HK-2 (cell line): ENCODE data around the gene PSMA5.

Experiments used
- DNase-seq: peaks from one replicate; pipeline ENCODE4 v3.0.0-alpha.2; 2018; ENCODE audit not compliant: unreplicated experiment

Gene PSMA5

DNA sequence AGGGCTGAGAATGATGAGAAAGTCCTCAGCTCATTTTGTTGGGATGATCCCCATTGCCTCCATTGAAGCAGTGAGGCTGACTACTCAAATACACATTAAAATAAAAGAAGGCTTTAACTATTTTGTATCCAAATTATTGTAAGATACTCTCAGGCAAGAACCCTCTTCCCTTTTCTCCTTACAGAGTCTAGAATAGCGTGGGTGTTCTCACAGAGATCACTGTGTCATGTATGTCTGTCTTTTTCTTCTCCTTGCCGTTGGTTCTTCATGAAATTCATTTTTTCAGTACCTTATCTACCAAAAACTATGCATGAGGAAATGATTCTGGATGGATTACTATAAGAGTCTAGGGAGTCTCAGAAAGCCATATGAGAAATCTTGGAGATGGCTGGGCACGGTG, 58.6 kb downstream of the PSMA5 start:
- no peak for DNase-seq

DNA sequence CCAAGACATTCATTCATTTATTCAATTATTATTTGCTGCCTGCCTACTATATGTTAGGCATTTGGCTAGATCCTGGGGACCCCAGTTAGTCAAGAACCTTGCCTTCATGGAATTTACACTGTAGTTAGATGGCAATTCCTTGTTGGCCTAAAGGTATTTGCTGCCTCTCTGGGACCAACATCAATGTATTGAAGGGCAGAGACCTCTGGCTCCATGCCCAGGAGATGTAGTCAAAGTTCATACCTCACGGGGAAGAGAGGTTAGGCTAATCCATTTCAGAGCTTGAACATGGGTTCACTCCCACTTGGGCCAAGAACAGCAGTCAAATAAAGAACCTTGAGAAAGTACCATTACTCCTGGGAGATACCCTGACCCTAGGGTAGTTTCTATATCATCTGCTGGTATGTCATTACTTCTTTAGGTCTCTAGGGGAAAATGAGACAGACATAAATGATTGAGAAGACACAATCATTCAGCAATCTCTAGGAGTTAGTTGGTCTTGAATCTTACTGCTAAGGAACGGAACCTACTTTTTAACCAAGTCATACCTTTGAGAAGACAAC, 60.5 kb downstream of the PSMA5 start:
- no peak for DNase-seq

DNA sequence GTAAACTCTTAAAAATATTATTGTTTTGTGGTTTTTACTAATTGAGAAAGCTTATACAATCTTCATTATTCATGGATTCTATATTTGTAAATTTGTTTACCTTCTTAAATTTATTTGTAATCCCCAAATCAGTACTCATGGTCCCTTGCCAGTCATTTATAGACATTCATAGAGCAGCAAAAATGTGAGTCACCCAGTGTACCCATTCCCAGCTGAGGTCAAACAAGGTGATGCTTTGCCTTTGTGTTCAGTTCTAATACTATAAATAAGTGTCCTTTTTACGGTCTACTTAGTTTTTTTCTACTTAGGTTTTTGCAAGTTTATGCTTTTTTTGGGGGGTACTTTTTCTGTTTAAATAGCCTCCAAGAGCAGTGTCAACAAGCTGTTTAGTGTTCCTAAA, 64.6 kb downstream of the PSMA5 start:
- no peak for DNase-seq

DNA sequence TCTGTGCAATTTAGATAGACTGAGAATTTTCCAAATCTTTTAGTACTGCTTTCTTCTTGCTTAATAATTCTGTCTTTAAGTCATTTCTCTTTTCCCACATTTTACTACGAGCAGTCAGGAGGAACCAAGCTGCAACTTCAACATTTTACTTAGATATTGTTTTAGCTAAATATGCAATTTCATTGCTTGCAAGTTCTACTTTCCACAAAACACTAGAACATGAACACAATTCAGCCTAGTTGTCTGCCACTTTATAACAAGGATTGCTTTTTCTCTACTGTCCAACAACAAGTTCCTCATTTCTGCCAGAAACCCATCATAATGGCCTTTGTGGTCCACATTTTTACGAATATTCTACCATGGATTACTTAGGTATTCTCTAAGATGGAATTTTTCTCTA, 65.2 kb downstream of the PSMA5 start:
- no peak for DNase-seq

DNA sequence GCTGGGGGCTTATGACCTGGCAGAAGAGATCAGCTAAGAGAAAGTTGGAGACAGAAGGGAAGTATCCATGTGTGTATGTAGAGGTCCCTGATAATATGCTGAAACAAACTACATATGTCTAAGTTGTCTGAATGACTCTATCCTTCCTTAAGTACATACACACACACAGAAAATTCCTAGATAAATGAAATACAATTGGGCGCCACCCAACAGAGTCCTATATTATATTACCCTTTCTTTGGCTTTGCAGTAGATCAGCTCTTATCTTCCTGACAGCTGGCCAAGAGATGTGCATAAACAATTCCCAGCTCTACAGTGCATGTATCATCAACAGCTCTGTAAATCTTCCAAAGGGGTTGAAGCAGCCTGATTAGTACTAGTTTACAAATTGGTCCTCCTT, 68.6 kb downstream of the PSMA5 start:
- no peak for DNase-seq

DNA sequence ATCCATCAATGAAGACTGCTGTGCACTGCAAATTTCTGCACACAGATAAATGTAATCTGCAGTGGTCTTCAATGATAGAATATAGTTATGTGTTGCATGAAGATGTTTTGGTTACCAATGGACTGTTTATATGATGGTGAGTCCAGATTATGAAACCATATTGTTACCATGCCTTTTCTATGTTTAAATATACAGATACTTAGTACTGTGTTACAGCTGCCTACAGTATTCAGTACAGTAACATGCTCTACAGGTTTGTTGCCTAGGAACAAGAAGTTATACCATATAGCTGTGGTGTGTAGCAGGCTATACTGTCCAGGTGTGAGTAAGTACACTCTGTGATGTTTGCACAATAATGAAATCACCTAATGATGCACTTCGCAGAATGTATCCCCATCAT, 69.3 kb downstream of the PSMA5 start:
- DNase-seq, result no peak

DNA sequence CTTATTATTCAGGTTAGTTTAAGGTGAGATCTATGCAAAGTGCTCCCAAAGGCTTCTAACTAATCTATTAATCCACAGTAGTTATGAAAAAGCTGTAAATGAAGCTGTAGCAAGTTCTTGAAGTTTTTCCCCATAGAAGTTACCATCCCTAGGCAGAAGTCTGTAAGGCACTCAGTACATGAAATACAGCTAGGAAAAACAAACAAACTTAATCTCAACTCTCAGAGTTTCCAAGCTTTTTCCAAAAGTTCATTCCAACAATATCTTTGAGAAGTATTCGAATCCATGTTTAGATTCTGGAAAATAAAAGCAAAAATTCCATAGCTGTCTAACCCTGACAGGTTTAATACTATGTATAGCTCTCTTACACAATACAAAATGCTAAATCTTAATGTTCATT, 69.7 kb downstream of the PSMA5 start:
- DNase-seq, result no peak

DNA sequence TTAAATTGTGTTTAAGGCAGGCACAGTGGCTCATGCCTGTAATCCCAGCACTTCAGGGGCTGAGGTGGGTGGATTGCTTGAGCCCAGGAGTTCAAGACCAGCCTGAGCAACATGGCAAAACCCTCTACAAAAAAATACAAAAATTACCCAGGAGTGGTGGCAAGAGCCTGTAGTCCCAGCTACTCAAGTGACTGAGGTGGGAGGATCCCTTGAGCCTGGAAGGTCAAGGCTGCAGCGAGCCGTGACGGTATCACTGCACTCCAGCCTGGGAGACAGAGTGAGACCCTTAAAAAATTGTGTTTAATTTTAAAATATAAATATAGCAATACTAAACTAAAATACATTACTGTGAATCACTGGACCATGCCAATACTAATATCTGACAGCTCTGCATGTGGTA, 71.3 kb downstream of the PSMA5 start:
- no peak for DNase-seq

DNA sequence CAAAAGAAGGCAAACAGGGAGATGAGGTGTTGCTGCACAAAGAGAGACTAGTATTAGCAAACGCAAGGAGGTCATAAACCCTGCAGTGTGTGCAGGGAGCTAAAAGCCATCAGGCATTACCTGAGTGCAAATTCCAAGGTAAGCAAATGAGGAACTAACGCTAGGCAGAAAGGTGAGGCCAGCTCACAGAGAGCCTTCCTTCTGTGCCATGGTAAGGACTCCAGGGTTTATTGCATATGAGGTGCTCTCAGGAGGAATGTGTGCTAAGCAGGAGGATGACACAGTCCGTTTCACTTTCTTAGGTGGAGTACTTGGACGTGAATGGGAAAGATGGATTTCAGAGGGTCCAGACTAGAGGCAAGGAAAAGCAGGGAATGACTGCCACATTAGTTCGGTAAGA, 74.8 kb downstream of the PSMA5 start:
- no peak for DNase-seq

DNA sequence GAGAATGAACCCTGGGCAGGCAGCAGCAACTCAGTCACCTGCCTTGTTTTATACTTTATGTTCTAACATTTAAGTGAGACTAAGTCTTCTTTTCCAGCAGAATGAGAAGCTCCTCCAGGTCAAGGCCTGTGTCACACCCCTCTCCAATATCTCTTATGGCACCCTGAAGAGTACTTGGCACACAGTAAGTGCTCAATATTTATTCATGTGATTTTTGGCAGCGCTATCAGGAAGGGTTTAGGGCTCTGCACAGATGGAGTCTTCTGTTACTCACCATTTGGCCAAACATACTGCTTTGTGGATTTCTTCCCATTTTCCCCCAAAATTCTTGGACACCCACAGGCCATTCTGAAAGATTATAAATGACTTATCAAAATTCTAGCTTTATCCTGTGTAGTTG, 75.6 kb downstream of the PSMA5 start:
- DNase-seq, result no peak

DNA sequence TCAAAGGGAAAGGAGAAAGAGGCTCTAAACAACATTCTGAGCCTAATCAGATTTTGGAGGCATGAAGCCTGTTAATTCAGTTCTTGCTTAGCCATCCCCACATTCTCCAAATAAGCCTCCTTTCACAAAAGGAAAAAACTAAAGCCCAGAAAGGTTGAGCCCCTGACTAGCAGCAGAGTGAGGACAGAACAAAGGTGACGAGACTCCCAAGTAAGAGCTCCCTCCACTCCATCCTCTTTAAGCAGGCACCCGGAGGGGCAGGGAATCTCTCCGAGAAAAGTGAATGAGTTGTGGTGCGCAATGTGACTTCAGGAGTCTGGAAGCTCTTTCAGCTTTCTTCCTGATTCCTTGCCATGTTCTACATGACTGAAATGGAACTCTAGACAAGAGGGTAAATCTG, 76.1 kb downstream of the PSMA5 start:
- no peak for DNase-seq
